ENCODE data around the gene KLK3.

Gene KLK3

DNA sequence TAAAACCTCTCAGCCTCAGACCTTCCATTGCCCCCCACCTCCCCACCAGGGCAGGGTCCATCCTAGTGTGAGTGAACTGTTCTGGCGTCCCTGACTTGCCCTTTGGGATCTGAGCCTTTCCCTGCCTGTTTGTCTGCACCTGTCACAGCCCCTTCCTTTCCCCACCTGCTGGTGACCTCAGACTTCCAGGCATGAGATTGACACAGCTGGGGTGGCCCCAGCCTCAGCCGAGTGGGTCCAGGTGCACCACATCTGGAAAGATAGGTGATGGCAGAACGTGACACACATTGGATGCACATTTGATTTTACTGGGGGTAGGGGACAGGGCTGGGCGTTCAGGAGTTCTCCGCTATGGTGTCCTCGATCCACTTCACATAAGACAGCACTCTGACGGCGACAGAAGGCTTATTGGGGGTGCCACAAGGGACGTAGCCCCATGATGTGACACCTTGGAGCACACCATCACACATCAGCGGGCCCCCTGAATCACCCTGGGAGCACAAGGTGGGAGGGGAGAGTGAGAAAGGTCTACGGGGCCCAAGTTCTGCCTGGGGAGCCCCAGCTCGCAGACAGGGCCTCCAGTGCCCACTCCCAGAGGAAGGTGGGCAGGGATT lies 35.7 kb upstream of the KLK3 start:
- DNase-seq (ENCODE audit: low read depth), result no peak
- TF ChIP-seq, protein P1, sequence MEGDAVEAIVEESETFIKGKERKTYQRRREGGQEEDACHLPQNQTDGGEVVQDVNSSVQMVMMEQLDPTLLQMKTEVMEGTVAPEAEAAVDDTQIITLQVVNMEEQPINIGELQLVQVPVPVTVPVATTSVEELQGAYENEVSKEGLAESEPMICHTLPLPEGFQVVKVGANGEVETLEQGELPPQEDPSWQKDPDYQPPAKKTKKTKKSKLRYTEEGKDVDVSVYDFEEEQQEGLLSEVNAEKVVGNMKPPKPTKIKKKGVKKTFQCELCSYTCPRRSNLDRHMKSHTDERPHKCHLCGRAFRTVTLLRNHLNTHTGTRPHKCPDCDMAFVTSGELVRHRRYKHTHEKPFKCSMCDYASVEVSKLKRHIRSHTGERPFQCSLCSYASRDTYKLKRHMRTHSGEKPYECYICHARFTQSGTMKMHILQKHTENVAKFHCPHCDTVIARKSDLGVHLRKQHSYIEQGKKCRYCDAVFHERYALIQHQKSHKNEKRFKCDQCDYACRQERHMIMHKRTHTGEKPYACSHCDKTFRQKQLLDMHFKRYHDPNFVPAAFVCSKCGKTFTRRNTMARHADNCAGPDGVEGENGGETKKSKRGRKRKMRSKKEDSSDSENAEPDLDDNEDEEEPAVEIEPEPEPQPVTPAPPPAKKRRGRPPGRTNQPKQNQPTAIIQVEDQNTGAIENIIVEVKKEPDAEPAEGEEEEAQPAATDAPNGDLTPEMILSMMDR (conservative IDR thresholded peaks at IDR 0.05; ENCODE audit: low read depth, low read length), result no peak
- H3K4me3 ChIP-seq (ENCODE audit: low read depth, low read length), result no peak overlapping the region

DNA sequence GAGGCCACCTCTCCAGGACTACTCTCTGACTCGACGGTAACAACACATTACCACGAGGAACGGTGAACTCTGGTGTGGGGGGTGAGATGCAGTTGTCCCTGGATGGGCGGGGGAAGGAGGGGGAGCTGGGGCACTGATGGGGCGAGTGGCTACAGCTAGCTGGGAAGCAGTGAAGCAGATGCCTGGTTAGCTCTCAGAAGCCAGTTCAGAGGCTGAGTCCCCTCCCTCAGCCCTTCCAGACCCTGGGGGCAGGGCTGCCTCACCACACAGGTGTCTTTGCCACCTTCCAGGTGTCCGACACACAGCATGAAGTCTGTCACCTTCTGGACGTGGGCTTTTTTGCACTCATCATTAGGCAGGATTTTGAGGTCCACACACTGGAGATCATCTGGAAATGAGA lies 35.1 kb upstream of the KLK3 start:
- no peak for DNase-seq (ENCODE audit: low read depth)
- TF ChIP-seq, protein P1 (conservative IDR thresholded peaks at IDR 0.05; ENCODE audit: low read depth, low read length), result no peak
- no peak overlapping the region for H3K4me3 ChIP-seq (ENCODE audit: low read depth, low read length)

DNA sequence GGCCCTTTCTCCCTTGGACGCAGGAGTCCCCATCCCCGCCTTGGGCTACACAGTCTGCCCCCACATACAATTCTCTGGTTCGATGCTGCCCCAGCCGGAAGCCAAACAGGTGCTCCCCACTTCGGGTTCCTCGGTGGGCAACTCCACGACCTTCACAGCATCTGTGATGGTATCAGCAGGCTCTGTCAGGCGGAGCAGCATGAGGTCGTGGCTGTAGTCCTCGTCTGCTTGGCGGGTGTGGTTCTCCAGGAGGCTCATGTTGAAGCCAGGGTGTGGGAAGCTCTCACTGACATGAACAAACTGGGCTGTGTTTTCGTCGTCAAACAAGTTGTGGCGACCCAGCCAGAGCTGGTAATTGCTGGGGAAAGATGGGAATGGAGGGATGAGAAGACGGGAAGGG lies 34.6 kb upstream of the KLK3 start:
- no peak for DNase-seq (ENCODE audit: low read depth)
- H3K4me3 ChIP-seq (ENCODE audit: low read depth, low read length), result no peak overlapping the region
- TF ChIP-seq, protein P1 (conservative IDR thresholded peaks at IDR 0.05; ENCODE audit: low read depth, low read length), result no peak

DNA sequence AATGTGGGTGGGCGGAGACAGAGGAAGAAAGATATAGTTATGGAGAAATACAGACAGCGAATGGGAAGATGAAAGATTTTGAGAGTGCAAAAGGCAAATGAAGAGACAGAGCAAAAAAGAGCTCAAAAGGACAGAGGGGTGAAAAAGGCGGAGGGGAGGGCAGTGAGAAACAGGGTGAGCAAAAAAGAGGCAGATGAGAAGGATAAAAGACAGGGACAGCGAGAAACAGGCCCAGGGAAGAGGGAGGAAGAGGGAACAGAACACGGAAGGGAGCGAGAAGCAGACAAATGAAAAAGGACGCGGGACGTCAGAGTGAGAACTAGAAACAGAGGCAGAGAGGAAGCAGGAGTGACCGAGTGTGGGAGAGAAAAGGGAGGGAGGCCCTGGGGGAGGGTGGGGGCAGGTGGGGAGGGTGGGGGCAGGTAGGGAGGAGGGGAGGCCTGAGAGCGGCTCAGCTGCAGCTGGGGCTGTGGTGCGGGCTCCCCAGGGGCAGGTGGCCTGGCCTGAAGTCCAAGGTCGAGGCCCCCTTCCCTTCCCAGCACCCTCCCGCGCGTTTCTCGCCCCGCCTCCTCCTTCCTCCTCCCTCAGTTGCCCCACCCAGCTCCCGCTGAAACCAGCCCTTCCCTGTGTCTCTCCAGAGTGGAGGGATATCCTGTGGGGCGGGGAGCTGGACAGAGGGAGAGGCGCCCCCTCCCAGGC lies 34.0 kb upstream of the KLK3 start:
- H3K4me3 ChIP-seq (ENCODE audit: low read depth, low read length), result no peak overlapping the region
- TF ChIP-seq, protein P1 (conservative IDR thresholded peaks at IDR 0.05; ENCODE audit: low read depth, low read length), result no peak
- no peak for DNase-seq (ENCODE audit: low read depth)

DNA sequence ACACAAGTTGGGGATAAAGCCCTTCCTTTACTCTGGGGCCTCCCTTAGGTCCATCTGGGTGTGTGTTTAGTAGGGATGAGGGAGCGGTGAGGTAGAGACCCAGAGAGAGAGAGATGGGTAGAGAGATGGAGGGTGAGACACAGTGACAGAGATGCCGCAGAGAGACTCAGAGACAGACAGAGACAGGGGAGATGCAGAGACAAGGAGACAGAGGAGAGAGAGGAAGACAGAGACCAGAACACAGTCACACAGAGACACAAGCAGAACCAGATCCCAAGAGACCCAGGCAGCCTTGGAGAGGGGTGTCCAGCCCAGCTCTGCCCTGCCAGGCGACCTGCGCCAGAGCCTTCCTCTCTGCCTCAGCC lies 33.5 kb upstream of the KLK3 start:
- no peak for DNase-seq (ENCODE audit: low read depth)
- H3K4me3 ChIP-seq (ENCODE audit: low read depth, low read length), result no peak overlapping the region
- TF ChIP-seq, protein P1 (conservative IDR thresholded peaks at IDR 0.05; ENCODE audit: low read depth, low read length), result no peak

DNA sequence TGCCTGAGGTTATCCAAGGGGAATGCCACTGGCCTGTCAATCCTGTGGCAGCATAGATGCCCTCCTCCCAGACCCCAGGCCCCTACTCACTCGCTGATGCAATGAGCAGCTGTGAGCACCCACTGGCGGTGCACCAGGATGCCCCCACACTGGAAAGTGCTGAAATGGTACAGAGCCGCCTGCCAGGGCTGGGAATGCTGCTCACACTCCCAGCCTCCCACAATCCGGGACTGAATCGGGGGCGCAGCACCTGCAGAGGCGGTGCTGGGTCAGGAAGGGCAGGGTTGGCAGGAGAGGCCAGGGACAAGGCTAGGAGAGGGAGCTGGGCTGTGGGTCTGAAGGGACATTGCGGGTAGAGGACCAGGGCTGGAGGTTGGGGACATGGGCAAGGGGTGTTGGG lies 33.1 kb upstream of the KLK3 start:
- TF ChIP-seq, protein P1 (conservative IDR thresholded peaks at IDR 0.05; ENCODE audit: low read depth, low read length), result no peak
- no peak for DNase-seq (ENCODE audit: low read depth)
- no peak overlapping the region for H3K4me3 ChIP-seq (ENCODE audit: low read depth, low read length)

DNA sequence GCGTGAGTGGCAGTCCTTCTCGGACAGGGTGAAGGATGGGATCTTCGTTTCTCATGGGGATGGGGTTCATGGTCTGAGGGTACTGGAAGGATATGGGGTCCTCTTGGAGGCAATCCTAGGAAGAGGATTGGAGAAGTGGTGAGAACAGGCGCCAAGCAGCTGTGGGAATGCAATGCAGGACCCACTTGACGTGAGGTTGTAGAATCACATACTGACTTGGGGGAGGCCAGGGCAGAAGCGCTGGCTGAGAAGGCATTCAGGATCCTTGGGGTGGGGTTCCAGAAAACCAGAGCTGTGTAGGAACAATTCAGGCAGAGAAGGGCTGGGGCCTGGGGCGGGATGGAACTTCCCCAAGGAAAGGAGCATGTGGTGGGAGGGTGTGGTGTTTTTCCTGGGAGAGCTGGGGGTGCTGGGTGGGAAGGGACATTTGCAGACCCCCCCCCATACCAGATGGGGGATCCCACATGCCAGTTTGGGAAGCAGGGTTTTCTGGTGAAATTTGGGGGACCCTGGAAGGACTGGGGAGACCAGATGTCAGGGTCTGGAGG lies 32.0 kb upstream of the KLK3 start:
- no peak for DNase-seq (ENCODE audit: low read depth)
- TF ChIP-seq, protein P1 (conservative IDR thresholded peaks at IDR 0.05; ENCODE audit: low read depth, low read length), result no peak
- H3K4me3 ChIP-seq (ENCODE audit: low read depth, low read length), result no peak overlapping the region

Measured in choroid plexus epithelial cell (primary cell).